ENCODE data around the gene SKA2.

DNA sequence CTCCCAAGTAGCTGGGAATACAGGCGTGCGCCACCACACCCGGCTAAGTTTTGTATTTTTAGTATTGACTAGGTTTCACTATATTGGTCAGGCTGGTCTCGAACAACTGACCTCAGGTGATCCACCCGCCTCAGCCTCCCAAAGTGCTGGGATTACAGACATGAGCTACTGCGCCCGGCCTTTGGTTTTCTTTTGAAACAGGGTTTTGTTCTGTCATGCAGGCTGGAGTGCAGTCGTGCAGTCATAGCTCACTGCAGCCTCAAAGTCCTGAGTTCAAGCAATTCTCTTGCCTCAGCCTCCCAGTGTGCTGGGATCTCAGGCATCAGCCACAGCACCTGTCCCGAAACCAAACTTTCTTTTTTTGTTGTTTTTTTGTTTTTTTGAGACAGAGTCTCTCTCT is 25.6 kb upstream of the SKA2 start:
- TF ChIP-seq POLR2A (IDR thresholded peaks at IDR 0.05; ENCODE audit: control extremely low read depth in 1 of 2, low read depth in 2 of 2, low read length in 2 of 2) (no peak), YY1 (IDR thresholded peaks at IDR 0.05; ENCODE audit: low read depth, low read length) (no peak), SUZ12 (IDR thresholded peaks at IDR 0.05; ENCODE audit: low read length) (no peak)
- TF ChIP-seq, protein P1, sequence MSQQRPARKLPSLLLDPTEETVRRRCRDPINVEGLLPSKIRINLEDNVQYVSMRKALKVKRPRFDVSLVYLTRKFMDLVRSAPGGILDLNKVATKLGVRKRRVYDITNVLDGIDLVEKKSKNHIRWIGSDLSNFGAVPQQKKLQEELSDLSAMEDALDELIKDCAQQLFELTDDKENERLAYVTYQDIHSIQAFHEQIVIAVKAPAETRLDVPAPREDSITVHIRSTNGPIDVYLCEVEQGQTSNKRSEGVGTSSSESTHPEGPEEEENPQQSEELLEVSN (IDR thresholded peaks at IDR 0.05) = no peak
- TF ChIP-seq, protein P2, sequence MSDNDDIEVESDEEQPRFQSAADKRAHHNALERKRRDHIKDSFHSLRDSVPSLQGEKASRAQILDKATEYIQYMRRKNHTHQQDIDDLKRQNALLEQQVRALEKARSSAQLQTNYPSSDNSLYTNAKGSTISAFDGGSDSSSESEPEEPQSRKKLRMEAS (IDR thresholded peaks at IDR 0.05) = no peak
